Measurements from ENCODE around the gene MCM3.

MCM3 gene

DNA sequence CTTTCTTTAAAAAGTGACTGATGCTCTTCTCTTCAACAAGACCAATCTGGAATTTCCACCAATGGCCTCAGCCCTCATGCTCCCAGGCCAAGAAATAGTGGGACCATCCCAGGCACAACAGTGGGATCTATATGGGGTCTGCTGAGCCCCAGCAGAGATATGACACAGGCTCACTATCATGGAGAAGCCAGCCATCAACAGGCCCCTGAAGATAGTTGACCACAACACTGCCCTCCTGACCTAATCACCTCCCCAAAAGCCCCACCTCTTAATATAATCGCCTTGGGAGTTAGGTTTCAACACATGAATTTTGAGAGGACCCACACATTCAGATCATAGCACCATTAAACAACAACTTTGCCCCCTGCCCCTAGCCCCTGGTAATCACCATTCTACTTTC, 16.8 kb upstream of the MCM3 start:
- H3K9me3 ChIP-seq (ENCODE audit: control insufficient read depth, insufficient read depth, low read depth, low read length), result no peaks in the 10 kb centered on the region
- POLR2A ChIA-PET, result no interaction called here
- H3K27ac ChIP-seq (ENCODE audit: extremely low read depth, low read depth, low read length), result no peak overlapping the region
- no peaks in the 10 kb centered on the region for H3K4me1 ChIP-seq (ENCODE audit: control insufficient read depth, insufficient read depth, low read length)
- CTCF ChIA-PET, result interaction anchor here (0.5 kb wide), 1 partner anchor 291 kb away, joined by 4 read pairs; no protein-coding TSS in a partner anchor
- TF ChIP-seq ZSCAN16 (tag by site-specific recombination; IDR thresholded peaks at IDR 0.05) (no peak), ZNF223 (tag by site-specific recombination; IDR thresholded peaks at IDR 0.05) (no peak), SCRT1 (tag by site-specific recombination; IDR thresholded peaks at IDR 0.05; ENCODE audit: borderline replicate concordance) (no peak), ZNF146 (tag by site-specific recombination; IDR thresholded peaks at IDR 0.05) (no peak), ZNF791 (tag by site-specific recombination; IDR thresholded peaks at IDR 0.05) (no peak), WT1 (tag by site-specific recombination; IDR thresholded peaks at IDR 0.05) (no peak), ZNF311 (tag by site-specific recombination; IDR thresholded peaks at IDR 0.05; ENCODE audit: borderline replicate concordance) (no peak), ZBTB1 (tag by site-specific recombination; IDR thresholded peaks at IDR 0.05) (no peak), ZNF157 (tag by site-specific recombination; IDR thresholded peaks at IDR 0.05) (no peak), ZNF366 (tag by site-specific recombination; conservative IDR thresholded peaks at IDR 0.05) (no peak), ZNF660 (tag by site-specific recombination; IDR thresholded peaks at IDR 0.05) (no peak), ZBTB21 (tag by site-specific recombination; IDR thresholded peaks at IDR 0.05) (no peak), ZNF837 (tag by site-specific recombination; IDR thresholded peaks at IDR 0.05) (no peak)
- TF ChIP-seq, protein P1, sequence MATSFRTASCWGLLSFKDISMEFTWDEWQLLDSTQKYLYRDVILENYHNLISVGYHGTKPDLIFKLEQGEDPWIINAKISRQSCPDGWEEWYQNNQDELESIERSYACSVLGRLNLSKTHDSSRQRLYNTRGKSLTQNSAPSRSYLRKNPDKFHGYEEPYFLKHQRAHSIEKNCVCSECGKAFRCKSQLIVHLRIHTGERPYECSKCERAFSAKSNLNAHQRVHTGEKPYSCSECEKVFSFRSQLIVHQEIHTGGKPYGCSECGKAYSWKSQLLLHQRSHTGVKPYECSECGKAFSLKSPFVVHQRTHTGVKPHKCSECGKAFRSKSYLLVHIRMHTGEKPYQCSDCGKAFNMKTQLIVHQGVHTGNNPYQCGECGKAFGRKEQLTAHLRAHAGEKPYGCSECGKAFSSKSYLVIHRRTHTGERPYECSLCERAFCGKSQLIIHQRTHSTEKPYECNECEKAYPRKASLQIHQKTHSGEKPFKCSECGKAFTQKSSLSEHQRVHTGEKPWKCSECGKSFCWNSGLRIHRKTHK (tag by site-specific recombination; IDR thresholded peaks at IDR 0.05), result no peak
- TF ChIP-seq, protein P2, sequence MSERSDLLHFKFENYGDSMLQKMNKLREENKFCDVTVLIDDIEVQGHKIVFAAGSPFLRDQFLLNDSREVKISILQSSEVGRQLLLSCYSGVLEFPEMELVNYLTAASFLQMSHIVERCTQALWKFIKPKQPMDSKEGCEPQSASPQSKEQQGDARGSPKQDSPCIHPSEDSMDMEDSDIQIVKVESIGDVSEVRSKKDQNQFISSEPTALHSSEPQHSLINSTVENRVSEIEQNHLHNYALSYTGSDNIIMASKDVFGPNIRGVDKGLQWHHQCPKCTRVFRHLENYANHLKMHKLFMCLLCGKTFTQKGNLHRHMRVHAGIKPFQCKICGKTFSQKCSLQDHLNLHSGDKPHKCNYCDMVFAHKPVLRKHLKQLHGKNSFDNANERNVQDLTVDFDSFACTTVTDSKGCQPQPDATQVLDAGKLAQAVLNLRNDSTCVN (tag by site-specific recombination; optimal IDR thresholded peaks at IDR 0.05), result no peak
- TF ChIP-seq, protein P3, sequence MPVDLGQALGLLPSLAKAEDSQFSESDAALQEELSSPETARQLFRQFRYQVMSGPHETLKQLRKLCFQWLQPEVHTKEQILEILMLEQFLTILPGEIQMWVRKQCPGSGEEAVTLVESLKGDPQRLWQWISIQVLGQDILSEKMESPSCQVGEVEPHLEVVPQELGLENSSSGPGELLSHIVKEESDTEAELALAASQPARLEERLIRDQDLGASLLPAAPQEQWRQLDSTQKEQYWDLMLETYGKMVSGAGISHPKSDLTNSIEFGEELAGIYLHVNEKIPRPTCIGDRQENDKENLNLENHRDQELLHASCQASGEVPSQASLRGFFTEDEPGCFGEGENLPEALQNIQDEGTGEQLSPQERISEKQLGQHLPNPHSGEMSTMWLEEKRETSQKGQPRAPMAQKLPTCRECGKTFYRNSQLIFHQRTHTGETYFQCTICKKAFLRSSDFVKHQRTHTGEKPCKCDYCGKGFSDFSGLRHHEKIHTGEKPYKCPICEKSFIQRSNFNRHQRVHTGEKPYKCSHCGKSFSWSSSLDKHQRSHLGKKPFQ (tag by site-specific recombination; IDR thresholded peaks at IDR 0.05), result no peak
- TF ChIP-seq, protein P4, sequence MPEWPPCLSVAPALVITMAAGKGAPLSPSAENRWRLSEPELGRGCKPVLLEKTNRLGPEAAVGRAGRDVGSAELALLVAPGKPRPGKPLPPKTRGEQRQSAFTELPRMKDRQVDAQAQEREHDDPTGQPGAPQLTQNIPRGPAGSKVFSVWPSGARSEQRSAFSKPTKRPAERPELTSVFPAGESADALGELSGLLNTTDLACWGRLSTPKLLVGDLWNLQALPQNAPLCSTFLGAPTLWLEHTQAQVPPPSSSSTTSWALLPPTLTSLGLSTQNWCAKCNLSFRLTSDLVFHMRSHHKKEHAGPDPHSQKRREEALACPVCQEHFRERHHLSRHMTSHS (tag by site-specific recombination; IDR thresholded peaks at IDR 0.05), result no peak
- TF ChIP-seq, protein P5, sequence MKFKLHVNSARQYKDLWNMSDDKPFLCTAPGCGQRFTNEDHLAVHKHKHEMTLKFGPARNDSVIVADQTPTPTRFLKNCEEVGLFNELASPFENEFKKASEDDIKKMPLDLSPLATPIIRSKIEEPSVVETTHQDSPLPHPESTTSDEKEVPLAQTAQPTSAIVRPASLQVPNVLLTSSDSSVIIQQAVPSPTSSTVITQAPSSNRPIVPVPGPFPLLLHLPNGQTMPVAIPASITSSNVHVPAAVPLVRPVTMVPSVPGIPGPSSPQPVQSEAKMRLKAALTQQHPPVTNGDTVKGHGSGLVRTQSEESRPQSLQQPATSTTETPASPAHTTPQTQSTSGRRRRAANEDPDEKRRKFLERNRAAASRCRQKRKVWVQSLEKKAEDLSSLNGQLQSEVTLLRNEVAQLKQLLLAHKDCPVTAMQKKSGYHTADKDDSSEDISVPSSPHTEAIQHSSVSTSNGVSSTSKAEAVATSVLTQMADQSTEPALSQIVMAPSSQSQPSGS (tag by site-specific recombination; IDR thresholded peaks at IDR 0.05; ENCODE audit: low read depth), result no peak
- TF ChIP-seq, protein P6, sequence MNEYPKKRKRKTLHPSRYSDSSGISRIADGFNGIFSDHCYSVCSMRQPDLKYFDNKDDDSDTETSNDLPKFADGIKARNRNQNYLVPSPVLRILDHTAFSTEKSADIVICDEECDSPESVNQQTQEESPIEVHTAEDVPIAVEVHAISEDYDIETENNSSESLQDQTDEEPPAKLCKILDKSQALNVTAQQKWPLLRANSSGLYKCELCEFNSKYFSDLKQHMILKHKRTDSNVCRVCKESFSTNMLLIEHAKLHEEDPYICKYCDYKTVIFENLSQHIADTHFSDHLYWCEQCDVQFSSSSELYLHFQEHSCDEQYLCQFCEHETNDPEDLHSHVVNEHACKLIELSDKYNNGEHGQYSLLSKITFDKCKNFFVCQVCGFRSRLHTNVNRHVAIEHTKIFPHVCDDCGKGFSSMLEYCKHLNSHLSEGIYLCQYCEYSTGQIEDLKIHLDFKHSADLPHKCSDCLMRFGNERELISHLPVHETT (tag by site-specific recombination; IDR thresholded peaks at IDR 0.05), result no peak
- TF ChIP-seq, protein P7, sequence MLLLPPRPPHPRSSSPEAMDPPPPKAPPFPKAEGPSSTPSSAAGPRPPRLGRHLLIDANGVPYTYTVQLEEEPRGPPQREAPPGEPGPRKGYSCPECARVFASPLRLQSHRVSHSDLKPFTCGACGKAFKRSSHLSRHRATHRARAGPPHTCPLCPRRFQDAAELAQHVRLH (tag by site-specific recombination; IDR thresholded peaks at IDR 0.05), result no peak
- no peaks in the 10 kb centered on the region for H3K36me3 ChIP-seq (ENCODE audit: control insufficient read depth in 2 of 2, insufficient read depth in 1 of 2, low read length in 2 of 2)
- H3K4me3 ChIP-seq (ENCODE audit: low read depth, low read length), result no peak overlapping the region
